Measurements from ENCODE around the gene CRACDL. TPM values are rescaled to one million over a fixed set of nuclear protein-coding genes. Genes with fewer than 3 reads are reported as not detected.

Gene CRACDL
- total RNA-seq, 4 donors from 2014 or later = 0.94 to 5.8 (median 1.8) TPM

DNA sequence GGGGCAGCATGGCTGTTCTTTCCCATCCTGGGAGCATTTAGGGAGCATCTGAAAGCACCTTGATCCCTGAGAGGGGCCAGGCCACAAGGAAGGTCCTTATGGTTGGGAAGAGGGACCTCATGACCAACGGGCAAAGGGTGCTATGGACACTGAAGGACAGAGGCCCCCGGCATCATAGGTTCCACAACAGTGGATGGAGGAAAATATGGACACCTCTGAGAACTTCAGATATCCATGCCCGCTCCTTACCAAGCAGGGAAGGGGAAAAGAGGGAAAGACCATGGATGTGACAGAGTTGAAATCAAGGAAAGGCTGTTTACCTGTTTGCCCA lies 111.0 kb downstream of the CRACDL start:
- H3K27ac ChIP-seq = peak overlapping the region in 2 of 4 donors; percentile 71 to 76
- no peak for TF ChIP-seq POLR2A (IDR thresholded peaks at IDR 0.05)
- no peak for TF ChIP-seq EP300 (IDR thresholded peaks at IDR 0.05)
- no peak for TF ChIP-seq POLR2AphosphoS5 (IDR thresholded peaks at IDR 0.05)
- TF ChIP-seq, protein P1, sequence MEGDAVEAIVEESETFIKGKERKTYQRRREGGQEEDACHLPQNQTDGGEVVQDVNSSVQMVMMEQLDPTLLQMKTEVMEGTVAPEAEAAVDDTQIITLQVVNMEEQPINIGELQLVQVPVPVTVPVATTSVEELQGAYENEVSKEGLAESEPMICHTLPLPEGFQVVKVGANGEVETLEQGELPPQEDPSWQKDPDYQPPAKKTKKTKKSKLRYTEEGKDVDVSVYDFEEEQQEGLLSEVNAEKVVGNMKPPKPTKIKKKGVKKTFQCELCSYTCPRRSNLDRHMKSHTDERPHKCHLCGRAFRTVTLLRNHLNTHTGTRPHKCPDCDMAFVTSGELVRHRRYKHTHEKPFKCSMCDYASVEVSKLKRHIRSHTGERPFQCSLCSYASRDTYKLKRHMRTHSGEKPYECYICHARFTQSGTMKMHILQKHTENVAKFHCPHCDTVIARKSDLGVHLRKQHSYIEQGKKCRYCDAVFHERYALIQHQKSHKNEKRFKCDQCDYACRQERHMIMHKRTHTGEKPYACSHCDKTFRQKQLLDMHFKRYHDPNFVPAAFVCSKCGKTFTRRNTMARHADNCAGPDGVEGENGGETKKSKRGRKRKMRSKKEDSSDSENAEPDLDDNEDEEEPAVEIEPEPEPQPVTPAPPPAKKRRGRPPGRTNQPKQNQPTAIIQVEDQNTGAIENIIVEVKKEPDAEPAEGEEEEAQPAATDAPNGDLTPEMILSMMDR (IDR thresholded peaks at IDR 0.05) = no peak
- no peak for ATAC-seq
- H3K9me3 ChIP-seq = peaks cover 0 to 5% (median 0%) of the 10 kb centered on the region in 3 donors
- peaks cover 0 to 20% (median 3%) of the 10 kb centered on the region in 3 donors for H3K4me1 ChIP-seq
- 94% methylated on average over 3 of the region's 3 CpGs; no CpG with 5 or more reads in 1 of the 2 donors for WGBS, 2 donors (ENCODE audit: low coverage in 1 of 2)
- H3K36me3 ChIP-seq = no peaks in the 10 kb centered on the region
- H3K27me3 ChIP-seq = peaks cover 25% of the 10 kb centered on the region
- no peak overlapping the region for H3K4me3 ChIP-seq

DNA sequence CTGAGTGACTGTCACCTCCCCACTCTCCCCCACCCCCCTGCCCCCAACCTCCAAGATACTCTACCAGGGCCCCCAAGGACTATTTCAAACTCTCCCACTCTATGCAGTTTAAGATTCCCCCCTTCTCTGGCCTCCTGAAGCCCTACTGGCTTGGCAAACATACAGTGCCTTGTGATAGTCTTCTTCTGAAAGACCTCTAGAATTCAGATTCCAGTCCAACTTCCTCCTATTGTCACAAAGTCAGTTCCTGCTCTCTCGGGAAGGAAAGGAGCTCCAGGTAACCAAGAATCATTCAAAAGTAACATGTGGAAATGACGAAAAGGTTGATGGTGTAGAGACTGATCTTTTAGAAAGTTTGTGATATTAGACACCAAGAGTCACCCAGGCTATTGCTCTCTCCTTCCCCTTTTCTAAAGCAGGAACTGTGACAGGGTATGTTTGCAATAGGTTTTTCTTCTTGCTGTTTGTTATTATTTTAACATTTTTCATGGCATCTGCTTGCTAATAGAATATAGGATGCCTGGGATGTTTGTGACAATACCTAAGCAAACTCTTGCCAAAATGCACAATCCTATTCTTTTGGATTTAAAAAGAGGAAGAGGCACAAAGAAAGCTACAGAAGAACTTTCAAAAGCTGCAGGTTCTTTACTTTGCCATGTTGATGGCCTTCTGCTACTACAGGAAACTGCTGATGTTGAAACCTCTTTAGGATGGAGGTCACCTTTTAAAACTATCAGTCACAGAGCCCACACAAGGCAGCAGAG lies 111.6 kb downstream of the CRACDL start:
- Histone ChIP-seq H3K4me1 (peaks cover 0 to 20% (median 3%) of the 10 kb centered on the region in 3 donors), H3K27ac (peak overlapping the region in 3 of 4 donors; percentile 71 to 78 (median 76)), H3K27me3 (peaks cover 25% of the 10 kb centered on the region), H3K9me3 (peaks cover 0 to 5% (median 0%) of the 10 kb centered on the region in 3 donors), H3K36me3 (no peaks in the 10 kb centered on the region), H3K4me3 (no peak overlapping the region)
- WGBS, 2 donors (ENCODE audit: low coverage in 1 of 2) = 61 to 100% methylated on average over 1 to 2 of the region's 2 CpGs
- TF ChIP-seq POLR2AphosphoS5 (IDR thresholded peaks at IDR 0.05) = no peak
- no peak for TF ChIP-seq POLR2A (IDR thresholded peaks at IDR 0.05)
- ATAC-seq = no peak

DNA sequence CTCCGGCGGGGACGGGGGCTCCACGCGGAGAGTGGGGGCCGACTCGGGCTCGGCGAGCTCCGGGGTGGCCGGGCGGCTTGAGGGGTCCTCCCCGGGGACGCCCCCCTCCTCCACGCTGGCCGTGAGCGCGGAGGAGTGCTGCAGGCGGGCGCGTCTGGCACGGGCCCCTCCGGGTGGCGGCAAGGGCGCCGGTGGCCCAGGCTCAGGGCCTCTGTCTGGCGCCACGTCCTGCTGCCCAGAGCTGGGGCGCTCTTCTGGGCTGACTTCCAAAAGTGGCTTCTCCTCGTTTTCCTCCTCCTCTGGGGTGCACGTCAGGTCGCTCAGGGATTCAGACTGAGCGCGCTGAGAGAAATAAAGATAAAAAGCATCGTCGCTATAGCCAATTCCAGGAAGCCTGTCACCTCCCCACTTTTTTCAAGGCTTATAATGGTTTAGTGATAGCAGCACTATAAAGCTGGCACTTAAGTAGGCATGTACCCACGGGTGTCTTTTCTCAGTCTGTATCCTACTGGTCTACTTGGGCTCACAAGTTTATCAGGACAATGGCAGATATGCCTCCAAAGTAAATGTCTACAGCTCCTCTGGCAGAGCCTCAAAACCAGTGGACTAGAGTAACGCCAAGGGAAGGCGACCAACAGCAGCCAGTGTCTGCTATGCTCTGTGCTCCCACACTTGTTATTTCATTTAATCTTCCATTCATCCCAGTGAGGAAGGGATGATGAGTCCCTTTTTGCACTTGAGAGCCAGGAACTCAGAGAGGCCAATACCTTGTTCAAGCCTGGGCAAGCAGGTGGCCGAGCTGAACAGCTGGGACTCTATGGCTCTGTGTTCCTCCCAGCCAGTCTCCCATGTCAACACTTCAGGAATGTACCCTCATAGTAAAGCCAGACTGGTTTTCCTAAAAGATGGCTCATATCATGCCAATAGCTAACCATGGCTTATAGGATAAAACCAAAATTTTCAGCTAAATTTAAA lies 112.5 kb downstream of the CRACDL start:
- Histone ChIP-seq H3K4me1 (peaks cover 0 to 20% (median 3%) of the 10 kb centered on the region in 3 donors), H3K4me3 (peak overlapping the region; percentile 25 to 54), H3K27ac (peak overlapping the region in 3 of 4 donors; percentile 71 to 78 (median 76)), H3K27me3 (peaks cover 26% of the 10 kb centered on the region), H3K36me3 (no peaks in the 10 kb centered on the region), H3K9me3 (peaks cover 0 to 5% (median 0%) of the 10 kb centered on the region in 3 donors)
- 66 to 73% methylated on average over 3 to 6 of the region's 40 CpGs for WGBS, 2 donors (ENCODE audit: low coverage in 1 of 2)
- TF ChIP-seq POLR2AphosphoS5 (IDR thresholded peaks at IDR 0.05) (no peak), POLR2A (IDR thresholded peaks at IDR 0.05) (no peak), EP300 (IDR thresholded peaks at IDR 0.05) (no peak)
- TF ChIP-seq, protein P1 (IDR thresholded peaks at IDR 0.05) = no peak
- no peak for ATAC-seq

DNA sequence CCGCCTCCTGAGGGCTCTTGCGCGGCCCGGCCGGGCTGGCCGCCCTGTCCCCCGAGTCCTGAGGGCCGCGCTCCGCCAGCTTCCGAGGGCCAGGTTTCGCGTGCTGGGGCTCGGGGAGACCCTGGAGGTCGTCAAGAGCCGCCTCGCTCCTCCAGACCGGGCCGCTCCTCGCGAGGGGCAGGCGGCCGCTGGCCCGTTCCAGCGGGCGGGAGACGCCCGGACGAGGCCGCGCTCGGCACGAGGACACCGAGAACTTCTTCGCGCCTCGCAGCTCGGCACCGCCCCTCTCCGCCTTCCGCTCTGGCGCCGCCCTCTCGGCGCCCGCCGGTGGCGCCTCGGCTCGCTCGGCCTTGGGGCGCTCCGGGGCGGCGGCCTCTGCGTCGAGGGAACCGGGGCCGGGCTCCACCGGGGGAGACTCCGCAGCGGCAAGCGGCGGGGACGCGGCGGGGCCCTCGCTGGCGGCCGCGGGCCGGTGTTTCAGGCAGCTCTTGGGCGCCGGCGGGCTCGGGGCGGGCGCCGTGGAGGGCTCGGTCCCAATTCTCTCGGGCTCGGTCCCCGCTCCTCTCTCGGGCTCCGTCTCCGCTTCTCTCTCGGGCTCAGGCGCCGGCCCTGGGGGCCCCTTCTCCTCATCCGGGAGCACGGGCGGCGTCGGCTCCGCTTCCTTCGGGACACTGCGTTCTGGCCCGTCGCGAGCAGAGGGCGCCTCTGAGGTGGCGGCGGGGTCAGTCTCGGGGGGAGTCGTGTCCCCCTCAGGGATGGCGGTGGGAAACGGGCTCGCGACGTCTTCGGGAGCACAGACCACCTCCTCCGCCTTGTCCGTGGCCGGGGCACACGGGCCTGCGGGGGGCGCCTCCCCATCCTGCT lies 113.5 kb downstream of the CRACDL start:
- Histone ChIP-seq H3K36me3 (no peaks in the 10 kb centered on the region), H3K4me3 (peak overlapping the region; percentile 25 to 54), H3K27me3 (peaks cover 32% of the 10 kb centered on the region), H3K4me1 (peaks cover 0 to 20% (median 3%) of the 10 kb centered on the region in 3 donors), H3K27ac (peak overlapping the region in 3 of 4 donors; percentile 71 to 78 (median 76)), H3K9me3 (peaks cover 0 to 5% (median 0%) of the 10 kb centered on the region in 3 donors)
- TF ChIP-seq EP300 (IDR thresholded peaks at IDR 0.05) (no peak), POLR2A (IDR thresholded peaks at IDR 0.05) (no peak), POLR2AphosphoS5 (IDR thresholded peaks at IDR 0.05) (peak; percentile 14)
- TF ChIP-seq, protein P1 (IDR thresholded peaks at IDR 0.05) = peak in 3 of 4 experiments; percentile 12 to 39 (median 20)
- WGBS, 2 donors (ENCODE audit: low coverage in 1 of 2) = no CpG with 5 or more reads among the region's 117 CpGs
- peak; percentile 65 for ATAC-seq

All from gastroesophageal sphincter (tissue), 4 donors.